T47D (cell line): Measurements from ENCODE around the gene ZNF648.
"Not testable (repeated sequence)": the region's sequence is repeated elsewhere in the genome, so short reads cannot be mapped to it uniquely, and the experiment has no call there.

Experiments used
- DNase-seq, 2 experiments: peaks; one replicate each; pipeline versions ENCODE4 v3.0.0 to v3.0.0-alpha.2; 2011 to 2012; ENCODE audit warnings: low read depth in 1 of 2, low spot score in 1 of 2
- JUND ChIP-seq: IDR thresholded peaks from 2 replicates; pipeline ENCODE4 v1.6.1; 2012; ENCODE audit warnings: low read depth
- in situ Hi-C: cut with HindIII; loops from 2 replicates; pipeline ENCODE4 v1.10.0; 2016; ENCODE audit warnings: low sequenced_read_pairs, low pct_unique_long_range_greater_than_20kb

ZNF648 gene

GRCh38 chr1:182061594-182061993 lies at the start of gene ZNF648:
ZNF648 (minus strand) TSS chr1:182061712; CDS start chr1:182058010, 3,702 bp downstream.
- no peak for TF ChIP-seq JUND
- in situ Hi-C loops: no loop called here
- DNase-seq: peak in 1 of 2 experiments; percentile 42

- in situ Hi-C loops: no loop called here
- no peak for TF ChIP-seq JUND
- DNase-seq: peak in 1 of 2 experiments; percentile 37
Observed at GRCh38 chr1:182110635-182111034, 49.1 kb upstream of the ZNF648 start.

GRCh38 chr1:182109771-182110170 lies 48.3 kb upstream of the ZNF648 start:
- in situ Hi-C loops: no loop called here
- TF ChIP-seq JUND: no peak
- DNase-seq: no peak

- TF ChIP-seq JUND: no peak
- in situ Hi-C loops: no loop called here
- no peak for DNase-seq
Observed at GRCh38 chr1:182107209-182107608, 45.7 kb upstream of the ZNF648 start.

- in situ Hi-C loops: no loop called here
- TF ChIP-seq JUND: no peak
- DNase-seq: no peak
Observed at GRCh38 chr1:182102043-182102416, 40.5 kb upstream of the ZNF648 start.

GRCh38 chr1:182101415-182102042 lies 40.0 kb upstream of the ZNF648 start:
- peak; percentile 71 to 96 for DNase-seq
- no peak for TF ChIP-seq JUND
- in situ Hi-C loops: no loop called here

- TF ChIP-seq JUND: no peak
- no peak for DNase-seq
- in situ Hi-C loops: no loop called here
Observed at GRCh38 chr1:182098301-182098700, 36.8 kb upstream of the ZNF648 start.

- DNase-seq: peak; percentile 38 to 88
Observed at GRCh38 chr1:182095946-182096345, 34.4 kb upstream of the ZNF648 start.

GRCh38 chr1:182094514-182095005 lies 33.0 kb upstream of the ZNF648 start:
- DNase-seq, in situ Hi-C loops: not testable (repeated sequence)

More at GRCh38 chr1:182095946-182096345, 34.4 kb upstream of the ZNF648 start:
- no peak for TF ChIP-seq JUND
- in situ Hi-C loops: no loop called here

GRCh38 chr1:182093781-182094180 lies 32.3 kb upstream of the ZNF648 start:
- in situ Hi-C loops: no loop called here
- DNase-seq: no peak
- no peak for TF ChIP-seq JUND

GRCh38 chr1:182092336-182092735 lies 30.8 kb upstream of the ZNF648 start:
- DNase-seq: no peak
- TF ChIP-seq JUND: no peak
- in situ Hi-C loops: no loop called here

GRCh38 chr1:182091083-182091482 lies 29.6 kb upstream of the ZNF648 start:
- no peak for TF ChIP-seq JUND
- in situ Hi-C loops: no loop called here
- no peak for DNase-seq

- in situ Hi-C loops: no loop called here
- no peak for DNase-seq
- no peak for TF ChIP-seq JUND
Observed at GRCh38 chr1:182087719-182088350, 26.3 kb upstream of the ZNF648 start.
